ENCODE data around the gene CENPW.

GRCh38 chr6:126307849-126308248, 32.1 kb upstream of the CENPW start:
- TF ChIP-seq CTCF (IDR thresholded peaks at IDR 0.05; ENCODE audit: poor library complexity) (no peak), EZH2phosphoT487 (IDR thresholded peaks at IDR 0.05; ENCODE audit: low read depth, severe bottlenecking, unreplicated experiment) (no peak), EZH2 (IDR thresholded peaks at IDR 0.05; ENCODE audit: borderline replicate concordance) (no peak)

Data from hepatocyte (in vitro differentiated cells).